Endothelial cell of umbilical vein (primary cell): ENCODE results near the gene NRXN3.

ENCODE experiments used
- CTCF ChIP-seq, 2 donors: IDR thresholded peaks; 1 replicate in 1 of 2; 2 replicates in 1 of 2; pipeline ENCODE4 v1.5.1; 2011; ENCODE audit warnings: low read length in 2 of 2, mild to moderate bottlenecking in 2 of 2, moderate library complexity in 2 of 2, control low read depth in 1 of 2, inconsistent platforms in 1 of 2, low read depth in 1 of 2; ENCODE audit not compliant: insufficient read depth in 1 of 2; ENCODE audit errors: extremely low read depth in 1 of 2
- EZH2 ChIP-seq: IDR thresholded peaks from 2 replicates; pipeline ENCODE4 v1.6.1; 2012; ENCODE audit warnings: borderline replicate concordance, low read depth, mild to moderate bottlenecking, moderate library complexity, low read length, inconsistent platforms; ENCODE audit not compliant: severe bottlenecking
- FOS ChIP-seq: IDR thresholded peaks from 2 replicates; pipeline ENCODE4 v1.6.1; 2011; ENCODE audit warnings: mild to moderate bottlenecking, low read length, moderate library complexity, borderline replicate concordance; ENCODE audit not compliant: insufficient read depth
- GATA2 ChIP-seq: IDR thresholded peaks from 2 replicates; pipeline ENCODE4 v1.7.0; 2011; ENCODE audit warnings: low read depth, mild to moderate bottlenecking, moderate library complexity, mixed read lengths, low read length; ENCODE audit not compliant: insufficient read length, insufficient read depth
- MYC ChIP-seq: IDR thresholded peaks from one replicate; pipeline ENCODE4 v1.6.1; 2011; ENCODE audit warnings: mild to moderate bottlenecking, low read depth, low read length
- POLR2A ChIP-seq: IDR thresholded peaks from 2 replicates; pipeline ENCODE4 v1.6.1; 2012; ENCODE audit warnings: low read depth, mild to moderate bottlenecking, control low read depth, low read length
- POLR2AphosphoS5 ChIP-seq: IDR thresholded peaks from 2 replicates; pipeline ENCODE4 v1.6.1; 2012; ENCODE audit warnings: low read depth, mild to moderate bottlenecking, control low read depth, low read length, moderate library complexity; ENCODE audit not compliant: insufficient read depth
- TF ChIP-seq, protein P1 (sequence below): IDR thresholded peaks from 2 replicates; pipeline ENCODE4 v1.6.1; 2011; ENCODE audit not compliant: insufficient read depth, insufficient read length

DNA sequence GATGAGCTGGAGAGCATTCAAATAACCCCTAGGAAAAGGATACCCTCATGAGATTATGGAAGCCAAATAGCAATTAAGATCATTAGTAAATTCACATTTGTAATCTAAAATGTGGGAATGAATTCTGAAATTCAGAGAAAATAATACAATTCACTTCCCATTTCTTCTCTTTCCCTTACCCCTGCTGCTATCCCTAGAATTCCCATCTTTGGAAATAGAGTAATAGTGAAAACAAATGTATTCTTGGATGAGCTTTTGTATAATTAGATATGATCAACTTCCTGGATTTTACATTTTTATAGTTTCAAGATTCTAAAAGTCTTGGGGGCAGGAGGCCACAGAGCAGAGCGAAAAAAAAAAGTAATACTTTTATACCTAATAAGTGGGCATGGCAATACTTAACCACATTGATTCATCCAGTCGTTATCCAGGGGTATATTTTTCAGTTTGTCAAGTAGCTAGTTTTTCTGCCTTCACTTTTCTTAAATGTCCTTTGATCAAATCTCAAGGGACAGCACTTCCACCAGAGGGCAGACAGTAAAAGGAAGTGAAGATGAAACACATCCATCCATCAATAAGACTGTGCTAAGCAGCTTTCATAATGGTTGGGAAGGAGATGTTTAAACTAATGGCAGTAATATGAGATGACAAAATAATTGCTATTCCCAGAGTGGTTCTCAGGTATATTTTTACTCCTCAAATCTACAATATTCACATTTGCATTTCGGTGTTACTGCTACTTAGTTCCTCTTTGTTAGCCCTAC lies 1639.9 kb downstream of the NRXN3 start:
- TF ChIP-seq POLR2A (no peak), CTCF (IDR thresholded peaks at IDR 0.05; ENCODE audit: extremely low read depth in 1 of 2, insufficient read depth in 1 of 2, low read depth in 1 of 2, low read length in 2 of 2) (no peak), GATA2 (no peak), POLR2AphosphoS5 (no peak), MYC (no peak), EZH2 (no peak), FOS (no peak)
- TF ChIP-seq, protein P1, sequence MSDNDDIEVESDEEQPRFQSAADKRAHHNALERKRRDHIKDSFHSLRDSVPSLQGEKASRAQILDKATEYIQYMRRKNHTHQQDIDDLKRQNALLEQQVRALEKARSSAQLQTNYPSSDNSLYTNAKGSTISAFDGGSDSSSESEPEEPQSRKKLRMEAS: no peak
